ENCODE measurements around the gene GDF3.
"Not testable (repeated sequence)": the region's sequence is repeated elsewhere in the genome, so short reads cannot be mapped to it uniquely, and the experiment has no call there.

The GDF3 gene

DNA sequence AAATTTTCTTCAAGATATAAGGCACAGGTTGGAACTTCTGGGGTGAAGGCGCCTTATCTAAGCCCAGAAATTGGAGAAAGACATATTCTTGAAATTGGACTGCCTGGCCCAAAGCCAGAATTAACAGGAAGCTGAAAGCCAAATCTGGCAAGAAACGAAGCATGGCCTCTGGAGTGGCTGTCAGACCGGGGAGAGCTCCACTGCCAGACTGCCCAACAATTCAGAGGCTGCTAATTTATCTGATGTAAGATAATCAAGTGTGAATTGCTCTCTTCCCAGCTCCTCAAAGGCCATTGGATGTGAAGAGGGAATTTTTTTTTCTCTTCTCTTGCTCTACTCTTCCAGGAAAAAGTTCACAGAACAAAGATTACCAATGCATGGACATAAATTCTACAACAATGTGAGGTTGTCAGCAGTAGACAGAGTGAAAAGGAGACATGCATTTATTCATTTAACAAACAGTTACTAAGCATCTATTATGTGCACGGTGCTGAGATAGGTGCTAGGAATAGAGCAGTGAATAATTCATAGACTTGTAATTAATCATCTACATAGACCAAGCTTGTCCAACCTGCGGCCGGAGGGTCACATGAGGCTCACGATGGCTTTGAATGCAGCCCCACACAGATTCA lies at the start of gene GDF3:
Gene GDF3, minus strand, starts transcription at position 210 of the 632 bp plus-strand sequence. Its CDS starts 47 bp downstream, at position 163.
- DNase-seq = peak; percentile 40

DNA sequence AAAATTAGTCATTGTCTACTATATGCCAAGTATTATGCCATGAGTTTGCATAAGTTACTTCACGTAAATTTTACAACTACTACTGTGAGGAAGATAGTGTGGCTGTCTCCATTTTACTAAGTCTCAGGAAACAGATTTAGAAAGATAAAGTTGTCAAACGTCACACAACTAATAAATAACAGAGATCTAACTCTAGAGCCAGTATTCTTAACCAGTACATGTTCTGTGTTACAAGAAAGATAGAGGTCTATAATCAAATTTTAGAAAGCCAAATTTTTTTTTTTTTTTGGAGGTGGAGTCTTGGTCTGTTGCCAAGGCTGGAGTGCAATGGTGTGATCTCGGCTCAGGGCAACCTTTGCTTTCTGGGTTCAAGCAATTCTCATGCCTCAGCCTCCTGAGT lies 37.4 kb upstream of the GDF3 start:
- DNase-seq = no peak

GRCh38 chr12:7731486-7731885 lies 35.9 kb upstream of the GDF3 start:
- no peak for DNase-seq

- DNase-seq = not testable (repeated sequence)
Observed at GRCh38 chr12:7730984-7731383, 35.4 kb upstream of the GDF3 start.

GRCh38 chr12:7729746-7730145 lies 34.2 kb upstream of the GDF3 start:
- DNase-seq = peak; percentile 10

GRCh38 chr12:7723926-7724325 lies 28.4 kb upstream of the GDF3 start:
- no peak for DNase-seq

DNA sequence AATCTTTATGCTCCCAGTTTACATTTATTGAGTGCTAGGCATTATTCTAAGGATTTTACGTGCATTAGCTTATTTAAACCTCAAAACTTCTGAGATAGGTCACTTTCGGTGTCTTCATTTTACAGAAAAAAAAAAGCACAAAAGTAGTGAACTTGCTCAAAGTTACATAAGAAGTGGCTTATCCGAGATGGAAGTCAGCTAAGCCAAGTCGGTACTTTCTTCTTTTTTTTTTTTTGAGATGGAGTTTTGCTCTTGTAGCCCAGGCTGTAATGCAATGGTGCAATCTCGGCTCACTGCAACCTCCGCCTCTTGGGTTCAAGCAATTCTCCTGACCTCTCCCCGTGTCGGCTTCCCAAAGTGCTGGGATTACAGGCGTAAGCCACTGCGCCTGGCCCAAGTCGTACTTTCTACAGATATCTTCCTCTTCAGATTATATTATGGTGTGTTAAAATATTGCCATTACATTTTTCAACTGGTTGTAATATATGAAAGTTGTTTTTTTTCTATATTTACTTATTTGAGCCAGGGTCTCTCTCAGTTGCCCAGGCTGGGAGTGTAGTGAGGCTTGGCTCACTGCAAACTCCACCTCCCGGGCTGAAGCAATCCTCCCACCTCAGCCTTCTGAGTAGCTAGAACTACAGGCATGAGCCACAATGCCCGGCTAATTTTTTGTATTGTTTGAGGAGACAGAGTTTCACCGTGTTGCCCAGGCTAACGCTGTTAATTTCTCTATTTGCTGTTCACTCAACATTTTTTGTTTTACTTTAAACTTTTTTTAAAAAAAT lies 24.6 kb upstream of the GDF3 start:
- no peak for DNase-seq

DNA sequence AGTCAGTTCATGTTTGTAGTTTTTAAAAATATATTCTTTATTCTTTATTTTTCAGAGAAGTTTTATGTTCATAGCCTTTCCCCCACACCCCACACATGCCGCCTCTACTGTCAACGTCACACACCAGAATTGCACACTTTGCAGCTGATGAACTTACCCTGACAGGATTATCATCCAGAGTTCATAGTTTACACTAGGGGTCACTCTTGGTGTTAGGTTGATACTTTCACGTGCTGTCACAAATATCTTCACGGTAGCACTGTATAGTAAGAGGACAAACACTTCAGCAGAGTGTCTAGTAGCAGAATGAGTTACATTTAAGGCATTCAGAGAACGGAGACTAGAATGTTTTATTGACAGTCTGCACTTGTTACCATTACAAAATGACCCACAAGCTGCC lies 20.8 kb upstream of the GDF3 start:
- DNase-seq = peak; percentile 48

DNA sequence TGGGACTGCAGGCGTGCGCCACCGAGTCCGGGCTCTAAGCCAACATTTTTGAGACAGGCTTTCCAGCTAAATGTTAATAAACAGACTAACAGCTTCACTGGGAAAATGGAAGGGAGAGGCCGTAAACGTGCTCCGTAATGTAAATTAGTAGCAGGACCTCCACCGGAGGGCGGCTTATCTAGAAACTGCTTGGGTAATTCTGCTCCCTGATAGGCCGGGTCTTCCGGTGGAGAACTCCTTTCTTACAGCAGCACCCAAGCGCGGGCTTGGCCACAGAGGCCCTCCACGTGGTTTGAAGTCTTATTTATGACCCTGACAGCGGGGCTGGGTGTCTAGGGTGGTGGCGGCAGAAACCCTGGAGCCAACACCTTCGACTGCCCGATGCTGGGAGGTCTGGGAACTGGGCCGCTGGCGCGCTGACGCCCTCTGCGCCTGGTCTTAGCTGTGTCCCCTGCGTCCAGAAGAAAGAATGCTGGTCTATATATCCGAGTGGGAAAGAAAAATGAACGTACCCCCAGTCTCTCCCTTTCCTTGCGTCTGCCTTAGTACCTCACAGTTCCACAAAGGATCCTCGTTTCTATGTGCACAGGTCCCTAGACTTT lies 17.4 kb upstream of the GDF3 start:
- DNase-seq = no peak

- DNase-seq = no peak
Observed at GRCh38 chr12:7711133-7711532, 15.6 kb upstream of the GDF3 start, which contains the start of gene DPPA3. Gene DPPA3 (plus strand): TSS chr12:7711433. CDS start chr12:7711571, 138 bp downstream.

DNA sequence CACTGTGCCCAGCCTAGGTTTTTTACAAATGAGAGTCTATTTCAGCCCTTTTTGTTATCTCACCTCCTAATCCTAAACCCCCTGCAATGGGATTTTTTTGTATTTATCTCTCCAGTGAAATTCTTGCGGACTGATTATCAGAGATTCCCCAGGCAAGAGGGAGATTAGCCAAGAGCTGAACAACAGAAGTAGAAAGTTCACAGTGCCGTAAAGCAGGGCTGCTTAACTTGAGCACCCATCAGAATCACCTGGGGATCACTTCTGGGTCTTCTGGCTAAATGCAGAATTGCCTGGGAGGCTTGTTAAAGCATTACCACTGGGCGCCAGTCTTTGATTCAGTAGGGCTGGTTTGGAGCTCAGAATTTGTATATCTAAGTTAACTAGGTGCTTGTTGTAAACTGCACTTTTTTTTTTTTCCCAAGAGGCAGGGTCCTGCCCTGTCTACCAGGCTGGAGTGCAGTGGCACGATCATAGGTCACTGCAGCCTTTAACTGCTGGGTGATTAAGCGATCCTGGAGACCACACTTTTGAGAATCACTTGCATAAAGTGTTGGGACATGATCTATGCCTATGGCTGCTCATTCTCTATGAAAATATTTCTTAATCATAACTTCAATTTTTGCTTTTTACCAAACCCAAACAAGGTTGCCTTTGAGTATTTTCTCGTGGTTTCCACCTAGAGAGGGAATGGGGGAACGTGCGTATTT lies 14.5 kb upstream of the GDF3 start:
- no peak for DNase-seq

DNA sequence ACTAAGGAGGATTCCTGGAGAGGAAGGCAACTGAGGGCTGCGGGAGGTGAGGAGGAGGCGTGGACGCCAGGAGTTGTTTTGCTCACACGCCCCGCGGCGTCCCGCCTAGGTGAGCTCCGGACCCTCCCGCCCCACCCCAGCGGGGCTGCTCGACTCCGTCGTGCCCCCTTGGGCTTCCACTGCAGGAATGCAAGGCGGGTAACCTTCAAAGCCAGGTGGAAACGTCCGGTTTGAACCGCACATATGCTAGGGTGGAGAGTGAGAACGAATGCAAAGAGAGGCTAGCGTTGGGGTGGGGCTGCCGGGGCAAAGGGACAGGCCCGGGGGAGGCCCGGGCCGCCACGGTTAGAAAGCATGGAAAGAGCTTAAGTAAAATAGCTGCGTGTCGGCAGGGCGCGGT lies 10.3 kb upstream of the GDF3 start:
- DNase-seq = no peak

- DNase-seq = no peak
Observed at GRCh38 chr12:7695237-7695560, 376 bp downstream of the GDF3 start.

DNA sequence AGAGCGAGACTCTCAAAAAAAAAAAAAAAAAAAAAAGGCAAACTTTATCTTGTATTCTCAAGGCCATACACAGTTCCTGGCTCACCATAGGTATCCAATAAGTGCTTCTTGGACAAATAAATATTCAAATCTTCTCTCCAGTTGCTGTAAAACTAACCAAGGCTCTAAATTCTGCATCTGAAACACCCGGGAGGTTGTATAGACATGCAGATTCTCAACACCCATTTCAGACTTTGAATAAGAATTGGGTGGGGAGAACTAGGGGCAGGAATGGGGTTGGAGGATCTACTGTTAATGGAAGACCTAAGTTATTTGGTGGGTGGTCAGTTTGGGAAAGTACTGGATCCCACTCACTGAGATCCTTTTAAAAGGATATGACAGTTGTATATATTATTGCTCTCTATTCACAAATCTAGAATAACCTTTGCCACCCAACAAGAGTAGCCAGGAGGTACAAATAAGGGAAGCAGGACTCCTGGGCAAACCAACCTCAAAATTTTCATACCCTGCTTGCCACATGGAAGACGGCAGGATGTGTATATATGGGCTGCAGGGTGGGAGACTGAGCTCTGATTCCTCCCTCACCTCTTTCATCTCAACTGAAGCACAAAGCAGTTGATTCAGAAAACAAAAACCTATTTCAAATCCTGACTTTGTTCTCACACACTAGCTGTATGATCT lies 879 bp downstream of the GDF3 start:
- DNase-seq = no peak

DNA sequence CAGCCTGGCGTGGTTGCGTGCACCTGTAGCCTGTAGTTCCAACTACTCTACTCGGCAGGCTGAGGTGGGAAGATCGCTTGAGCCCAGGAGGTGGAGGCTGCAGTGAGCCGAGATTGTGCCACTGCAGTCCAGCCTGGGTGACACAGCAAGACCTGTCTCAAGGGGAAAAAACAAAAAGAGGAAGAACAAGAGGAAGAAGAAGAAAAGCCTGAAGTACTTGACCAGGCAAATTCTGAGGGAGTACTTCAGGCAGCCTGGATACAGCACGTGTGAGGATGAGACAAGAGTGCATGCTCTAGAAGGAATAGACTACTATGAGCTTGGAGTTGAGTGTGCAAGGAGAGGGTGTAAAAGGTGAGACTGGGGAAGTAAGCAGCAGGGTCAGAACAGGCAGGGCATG lies 1.8 kb downstream of the GDF3 start:
- DNase-seq = peak; percentile 39

DNA sequence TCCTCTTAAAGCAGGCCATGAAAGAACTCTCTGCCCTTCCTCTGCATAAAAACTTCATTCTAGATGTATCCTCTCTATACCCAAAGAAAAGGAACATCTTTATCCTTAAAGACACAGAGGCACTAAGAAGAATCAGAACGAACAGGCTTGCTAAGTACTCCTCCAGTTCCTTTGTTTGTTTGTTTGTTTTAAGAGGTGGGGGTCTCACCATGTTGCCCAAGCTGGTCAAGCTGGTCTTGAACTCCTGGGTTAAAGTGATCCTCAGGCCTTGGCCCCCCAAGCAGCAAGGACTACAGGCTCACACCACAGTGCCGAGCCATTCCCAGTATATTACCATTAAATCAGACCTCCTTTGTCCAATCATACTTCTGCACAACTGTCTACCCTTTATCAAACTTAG lies 14.0 kb downstream of the GDF3 start:
- no peak for DNase-seq

GRCh38 chr12:7679251-7680045 lies 16.1 kb downstream of the GDF3 start:
- DNase-seq = no peak

GRCh38 chr12:7678744-7679143 lies 16.8 kb downstream of the GDF3 start:
- peak; percentile 3 for DNase-seq

GRCh38 chr12:7677432-7677888 lies 18.1 kb downstream of the GDF3 start:
- DNase-seq = peak; percentile 61

DNA sequence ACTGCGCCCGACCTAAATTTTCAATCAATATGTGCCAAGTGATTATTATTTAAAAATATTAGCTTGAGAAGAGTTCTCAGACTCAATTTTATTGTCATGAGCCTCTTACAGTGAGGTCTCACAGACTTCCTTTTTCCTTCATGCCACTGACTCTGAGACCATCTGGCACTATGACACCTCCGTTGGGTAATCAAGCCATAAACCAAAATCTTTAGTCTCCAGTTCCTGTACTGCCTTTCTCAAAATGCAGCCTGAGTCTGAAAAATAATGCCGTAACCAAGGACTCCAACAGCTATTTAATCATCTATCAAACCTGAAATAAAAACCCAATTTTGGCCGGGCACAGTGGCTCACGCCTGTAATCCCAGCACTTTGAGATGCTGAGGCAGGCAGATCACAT lies 20.1 kb downstream of the GDF3 start:
- peak; percentile 46 for DNase-seq

GRCh38 chr12:7668171-7668570 lies 27.4 kb downstream of the GDF3 start:
- DNase-seq = no peak

GRCh38 chr12:7667125-7667524 lies 28.4 kb downstream of the GDF3 start:
- peak; percentile 40 for DNase-seq
